Measurements from ENCODE around the gene MCHR2. TPM values are rescaled to one million over a fixed set of nuclear protein-coding genes. Genes with fewer than 3 reads are reported as not detected.

The MCHR2 gene
- total and polyA plus RNA-seq, 10 of the 15 experiments (the other 5 are each of a cell fraction or from before 2014, with no cell fraction given) = not detected

- 72% methylated on average over 4 of the region's 4 CpGs for WGBS (ENCODE audit: insufficient coverage, insufficient replicate concordance, low lambda C conversion rate, missing lambda C conversion rate)
- RAD21 ChIA-PET (ENCODE audit: unreplicated experiment) = no interaction called here
- Histone ChIP-seq H3K9me3 (replicated peaks; ENCODE audit: control insufficient read depth, insufficient read depth, low read length) (no peaks in the 10 kb centered on the region), H3K36me3 (ENCODE audit: control insufficient read depth in 2 of 2, insufficient read depth in 2 of 2, low read length in 1 of 2) (no peaks in the 10 kb centered on the region), H3K9ac (ENCODE audit: control insufficient read depth, insufficient read depth, low read length) (no peak overlapping the region), H3K4me2 (ENCODE audit: control insufficient read depth, insufficient read depth) (no peak overlapping the region), H3K4me3 (no peak overlapping the region), H4K20me1 (ENCODE audit: control insufficient read depth, insufficient read depth) (no peaks in the 10 kb centered on the region), H2AFZ (ENCODE audit: control insufficient read depth, low read depth, low read length) (no peak overlapping the region), H3K79me2 (ENCODE audit: control insufficient read depth, insufficient read depth, low read length) (no peaks in the 10 kb centered on the region), H3K27me3 (replicated peaks in 1 of 2; ENCODE audit: control insufficient read depth in 2 of 2, insufficient read depth in 2 of 2, low read length in 1 of 2) (no peaks in the 10 kb centered on the region; a peak in 1 of 4 replicates), H3K27ac (ENCODE audit: control insufficient read depth, insufficient read depth) (no peak overlapping the region), H3K4me1 (ENCODE audit: control insufficient read depth, insufficient read depth, low read length) (no peaks in the 10 kb centered on the region)
- no TSS peak for BruUV-seq (replicated peaks)
- intact Hi-C loops (cut with micrococcal nuclease; ENCODE audit: unreplicated experiment) = no loop called here
- in situ Hi-C loops (cut with MboI) = no loop called here
- SMC1A ChIA-PET (ENCODE audit: uncharacterized antibody, unreplicated experiment) = no interaction called here
- FAIRE-seq (no peak), ATAC-seq (no peak), DNase-seq (ENCODE audit: low read depth, low spot score) (no peak)
- CTCF ChIA-PET = interaction anchor here (6.6 kb wide), 1 partner anchor 14 kb away, joined by 40 read pairs; no protein-coding TSS in a partner anchor
- POLR2A ChIA-PET = no interaction called here
- TF ChIP-seq ZNF274 (IDR thresholded peaks at IDR 0.05; ENCODE audit: insufficient read depth, insufficient read length) (no peak), ETV6 (conservative IDR thresholded peaks at IDR 0.05 in 1 of 2, IDR thresholded peaks at IDR 0.05 in 1 of 2; ENCODE audit: borderline replicate concordance in 1 of 2, low read depth in 1 of 2) (no peak), EGR1 (IDR thresholded peaks at IDR 0.05; ENCODE audit: borderline replicate concordance in 1 of 2, low read depth in 2 of 2, low read length in 2 of 2) (no peak), E4F1 (IDR thresholded peaks at IDR 0.05; ENCODE audit: borderline replicate concordance, partially characterized antibody) (no peak), CTCF (IDR thresholded peaks at IDR 0.05 in 2 of 3, conservative IDR thresholded peaks at IDR 0.05 in 1 of 3; ENCODE audit: control insufficient read depth in 2 of 3, extremely low read depth in 1 of 3, insufficient read depth in 1 of 3, low read depth in 3 of 3, low read length in 3 of 3) (no peak), NBN (IDR thresholded peaks at IDR 0.05) (no peak), BHLHE40 (IDR thresholded peaks at IDR 0.05; ENCODE audit: borderline replicate concordance in 1 of 2, low read depth in 2 of 2, low read length in 1 of 2) (no peak), TAF1 (IDR thresholded peaks at IDR 0.05; ENCODE audit: borderline replicate concordance, low read depth, low read length) (no peak), CEBPB (IDR thresholded peaks at IDR 0.05; ENCODE audit: borderline replicate concordance in 1 of 2, low read depth in 2 of 2, low read length in 2 of 2) (no peak), PAX8 (IDR thresholded peaks at IDR 0.05) (no peak), RELA (IDR thresholded peaks at IDR 0.05; ENCODE audit: borderline replicate concordance, partially characterized antibody) (no peak)
Observed at GRCh38 chr6:99882128-99882702, 111.8 kb downstream of the MCHR2 start.
